ENCODE measurements around the gene CPEB2. TPM values are rescaled to one million over a fixed set of nuclear protein-coding genes. Genes with fewer than 3 reads are reported as not detected.
A peak's percentile ranks its signal among the peaks of the same experiment; 100 is the strongest.

CPEB2 gene
- total RNA-seq, 1 experiment from 2014 or later, result 3.4 TPM

DNA sequence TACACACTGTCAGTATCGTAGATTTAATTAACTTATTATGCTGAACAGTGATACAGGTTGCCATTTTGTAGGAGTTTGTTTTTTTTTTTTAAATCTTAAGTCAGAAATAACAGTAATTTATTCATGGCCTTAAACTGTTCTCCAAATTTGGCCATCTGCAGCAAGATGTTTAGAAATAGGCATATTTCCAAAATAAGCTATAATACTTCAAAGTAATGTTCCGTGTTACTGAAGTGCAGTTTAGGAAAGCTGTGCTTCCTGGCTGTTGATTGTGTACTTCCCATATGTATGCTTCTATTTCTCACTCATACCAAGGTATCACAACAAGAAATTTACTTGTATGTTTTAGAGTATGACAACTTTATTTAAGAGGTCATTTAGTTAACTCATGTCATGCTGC, 28.9 kb downstream of the CPEB2 start:
- no peak for DNase-seq
- Histone ChIP-seq H3K9me3 (no peaks in the 10 kb centered on the region), H3K36me3 (no peaks in the 10 kb centered on the region; the same call in 1 of the 2 replicates), H3K27me3 (no peaks in the 10 kb centered on the region), H3K4me3 (no peak overlapping the region)

- no peaks in the 10 kb centered on the region for H3K27me3 ChIP-seq
- no peak for DNase-seq
- H3K36me3 ChIP-seq, result no peaks in the 10 kb centered on the region; the same call in 1 of the 2 replicates
- no peak overlapping the region for H3K4me3 ChIP-seq
- no peaks in the 10 kb centered on the region for H3K9me3 ChIP-seq
Observed at GRCh38 chr4:15031993-15032675, 29.9 kb downstream of the CPEB2 start.

GRCh38 chr4:15034071-15034764, 31.9 kb downstream of the CPEB2 start:
- Histone ChIP-seq H3K4me3 (no peak overlapping the region), H3K36me3 (no peaks in the 10 kb centered on the region; the same call in 1 of the 2 replicates), H3K9me3 (no peaks in the 10 kb centered on the region), H3K27me3 (no peaks in the 10 kb centered on the region)
- peak; percentile 22 for DNase-seq

DNA sequence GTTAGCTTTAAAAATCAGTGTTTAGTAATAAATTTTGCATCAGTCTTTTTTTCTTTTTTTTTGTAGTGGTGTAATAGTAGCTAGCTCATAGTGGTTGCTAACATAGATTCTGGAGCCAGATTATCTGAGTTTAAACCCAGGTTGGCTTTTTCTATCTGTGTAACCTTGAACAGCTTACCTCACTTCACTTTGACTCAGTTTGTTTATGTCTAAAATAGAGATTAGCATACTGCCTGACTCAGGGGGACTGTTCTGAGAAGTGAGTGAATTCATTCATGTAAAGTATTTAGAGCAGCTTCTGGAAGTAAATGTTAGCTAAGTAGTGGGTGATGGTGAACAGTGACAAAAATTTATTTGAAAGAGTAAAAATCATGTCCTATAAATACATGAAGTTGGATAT, 32.9 kb downstream of the CPEB2 start:
- Histone ChIP-seq H3K27me3 (no peaks in the 10 kb centered on the region), H3K36me3 (no peaks in the 10 kb centered on the region; the same call in 1 of the 2 replicates), H3K9me3 (no peaks in the 10 kb centered on the region), H3K4me3 (no peak overlapping the region)
- no peak for DNase-seq

- DNase-seq, result no peak
Observed at GRCh38 chr4:15037923-15038541, 35.8 kb downstream of the CPEB2 start.

GRCh38 chr4:15040916-15041463, 38.7 kb downstream of the CPEB2 start:
- Histone ChIP-seq H3K4me3 (no peak overlapping the region), H3K27me3 (no peaks in the 10 kb centered on the region), H3K9me3 (no peaks in the 10 kb centered on the region), H3K36me3 (no peaks in the 10 kb centered on the region)
- no peak for DNase-seq

More at GRCh38 chr4:15037923-15038541, 35.8 kb downstream of the CPEB2 start:
- no peaks in the 10 kb centered on the region for H3K9me3 ChIP-seq
- no peak overlapping the region for H3K4me3 ChIP-seq
- no peaks in the 10 kb centered on the region; the same call in 1 of the 2 replicates for H3K36me3 ChIP-seq
- H3K27me3 ChIP-seq, result no peaks in the 10 kb centered on the region

DNA sequence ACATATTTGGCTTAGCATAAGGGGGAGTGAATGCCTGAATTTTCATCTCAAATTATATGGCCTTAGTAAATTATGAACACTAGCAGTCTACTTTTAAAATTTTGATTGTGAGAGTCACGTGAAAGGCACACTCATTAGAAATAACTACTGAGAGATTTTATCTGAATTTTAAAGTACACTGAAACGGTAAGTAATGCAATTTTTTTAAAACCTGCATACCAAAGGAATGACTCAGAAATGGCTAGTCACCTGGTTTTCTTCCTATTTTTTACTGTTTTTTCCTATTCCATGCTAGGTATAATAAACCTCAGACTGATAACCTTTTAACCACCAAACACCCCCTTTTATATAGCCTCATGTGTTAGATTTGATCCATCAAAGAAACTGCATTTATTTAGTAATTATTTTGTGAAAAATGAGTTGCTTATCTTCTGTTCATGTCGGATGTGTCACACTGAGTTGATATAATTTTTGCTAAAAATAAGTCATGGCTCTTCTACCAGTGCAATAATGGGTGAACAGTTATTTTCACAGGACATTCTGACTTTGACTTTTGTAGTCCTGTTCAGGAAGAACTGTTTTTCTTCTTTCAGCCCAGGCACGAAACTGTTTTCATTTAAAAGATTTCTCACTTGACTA, 40.4 kb downstream of the CPEB2 start:
- Histone ChIP-seq H3K9me3 (no peaks in the 10 kb centered on the region), H3K36me3 (no peaks in the 10 kb centered on the region), H3K4me3 (no peak overlapping the region), H3K27me3 (no peaks in the 10 kb centered on the region)
- DNase-seq, result no peak

DNA sequence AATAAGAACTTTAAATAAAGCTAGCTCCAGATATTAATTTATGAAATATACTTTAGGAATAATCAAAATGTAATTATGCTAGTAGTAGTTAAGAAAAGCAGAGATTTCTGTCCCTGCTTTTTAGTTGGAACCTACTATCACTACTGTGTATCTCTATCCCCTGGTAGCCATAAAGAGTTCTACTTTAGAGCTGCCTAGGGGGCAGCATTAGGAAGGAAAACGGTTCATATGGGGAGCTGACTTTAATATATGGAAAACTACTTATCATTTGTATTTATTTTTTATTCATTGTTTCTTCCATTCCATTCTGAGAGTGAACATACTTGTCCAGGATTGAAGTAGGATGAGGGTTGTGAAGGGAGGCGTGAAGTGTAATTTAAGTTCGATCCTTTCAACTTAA, 40.9 kb downstream of the CPEB2 start:
- H3K27me3 ChIP-seq, result no peaks in the 10 kb centered on the region
- H3K9me3 ChIP-seq, result no peaks in the 10 kb centered on the region
- H3K36me3 ChIP-seq, result no peaks in the 10 kb centered on the region
- no peak for DNase-seq
- H3K4me3 ChIP-seq, result no peak overlapping the region

DNA sequence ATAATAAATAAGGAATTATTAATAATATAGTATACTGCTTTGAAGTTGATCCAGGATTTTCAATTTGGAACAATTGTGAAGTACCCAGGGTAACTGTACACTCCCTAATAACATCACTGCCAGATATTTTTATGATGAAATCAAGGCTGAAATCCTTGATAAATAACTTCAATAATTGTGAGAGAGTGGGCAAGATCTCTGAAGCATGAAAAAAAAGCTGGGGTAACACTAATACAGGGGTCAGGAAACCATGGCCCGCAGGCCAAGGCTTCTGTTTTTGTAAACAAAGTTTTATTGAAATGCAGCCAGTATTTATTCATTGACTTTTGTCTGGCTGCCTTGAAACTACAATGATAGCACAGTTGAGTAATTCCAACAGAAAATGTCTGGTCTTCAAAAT, 41.6 kb downstream of the CPEB2 start:
- Histone ChIP-seq H3K9me3 (no peaks in the 10 kb centered on the region), H3K36me3 (no peaks in the 10 kb centered on the region)

DNA sequence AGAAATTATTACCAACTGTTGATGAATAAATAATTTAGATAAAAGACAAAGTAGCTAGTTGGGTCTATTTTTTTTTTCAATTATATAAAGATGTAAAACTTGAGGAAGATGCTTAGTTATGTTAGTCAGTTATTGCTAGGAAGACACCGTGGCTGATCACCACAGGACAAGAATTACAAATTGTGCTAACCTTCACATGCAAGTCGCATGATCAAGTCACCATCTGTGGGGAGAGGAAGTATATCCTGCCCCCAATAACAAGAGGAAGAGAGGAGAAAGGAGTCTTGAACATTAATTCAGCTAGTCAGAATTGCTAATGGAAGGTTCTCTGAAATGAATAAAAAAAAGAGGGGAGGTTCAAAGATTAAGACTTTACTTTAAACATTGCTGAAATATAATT, 52.3 kb downstream of the CPEB2 start:
- Histone ChIP-seq H3K27me3 (no peaks in the 10 kb centered on the region), H3K4me3 (no peak overlapping the region), H3K36me3 (no peaks in the 10 kb centered on the region)

More for the DNA sequence above, 41.6 kb downstream of the CPEB2 start:
- no peak for DNase-seq
- H3K27me3 ChIP-seq, result no peaks in the 10 kb centered on the region
- no peak overlapping the region for H3K4me3 ChIP-seq

DNA sequence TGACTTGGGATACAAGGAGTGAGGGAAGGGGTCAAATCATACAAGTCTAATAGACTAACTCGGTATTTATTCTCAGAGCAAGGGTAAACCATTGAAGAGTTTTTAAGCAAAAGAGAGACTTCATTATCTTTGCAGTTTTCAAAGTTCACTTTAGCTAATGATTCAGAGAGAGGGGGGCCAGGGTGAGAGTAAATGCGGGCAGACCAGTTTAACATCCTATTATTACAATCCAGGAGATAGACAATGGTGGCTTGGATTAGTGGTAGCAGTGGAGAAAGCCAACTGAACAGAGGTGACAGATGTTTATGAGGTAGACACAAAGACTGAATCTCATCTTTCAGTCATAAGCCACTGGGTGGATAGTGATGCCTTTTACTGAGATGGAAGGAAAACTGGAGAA, 57.9 kb downstream of the CPEB2 start:
- H3K27me3 ChIP-seq, result no peaks in the 10 kb centered on the region
- no peaks in the 10 kb centered on the region for H3K9me3 ChIP-seq
- H3K36me3 ChIP-seq, result no peaks in the 10 kb centered on the region
- DNase-seq, result no peak
- H3K4me3 ChIP-seq, result no peak overlapping the region

More for the DNA sequence above, 52.3 kb downstream of the CPEB2 start:
- no peaks in the 10 kb centered on the region for H3K9me3 ChIP-seq
- DNase-seq, result no peak

GRCh38 chr4:15063341-15063740, 61.1 kb downstream of the CPEB2 start:
- no peak for DNase-seq
- H3K9me3 ChIP-seq, result no peaks in the 10 kb centered on the region
- H3K4me3 ChIP-seq, result no peak overlapping the region
- no peaks in the 10 kb centered on the region for H3K27me3 ChIP-seq
- H3K36me3 ChIP-seq, result no peaks in the 10 kb centered on the region

DNA sequence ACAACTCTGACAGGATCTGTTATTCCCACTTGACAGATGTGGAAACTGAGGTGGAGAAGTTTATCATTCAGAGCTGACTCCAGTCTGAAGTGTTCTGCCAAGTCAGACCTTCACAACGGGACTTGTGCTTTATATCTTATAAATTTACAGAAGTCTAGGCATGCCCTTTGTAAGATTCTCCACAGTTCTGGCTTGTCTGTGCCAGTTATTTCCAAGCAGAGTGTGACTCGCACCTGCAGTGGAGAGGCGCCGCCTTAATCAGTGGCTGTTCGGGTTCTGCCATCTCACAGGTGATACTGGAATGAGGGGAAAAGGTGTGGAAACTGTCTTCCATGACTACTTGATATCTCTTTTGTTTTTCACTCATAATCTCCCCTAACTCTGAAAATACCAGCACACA, 63.2 kb downstream of the CPEB2 start:
- H3K4me3 ChIP-seq, result no peak overlapping the region
- no peaks in the 10 kb centered on the region for H3K9me3 ChIP-seq
- no peak for DNase-seq
- no peaks in the 10 kb centered on the region for H3K27me3 ChIP-seq
- H3K36me3 ChIP-seq, result no peaks in the 10 kb centered on the region

DNA sequence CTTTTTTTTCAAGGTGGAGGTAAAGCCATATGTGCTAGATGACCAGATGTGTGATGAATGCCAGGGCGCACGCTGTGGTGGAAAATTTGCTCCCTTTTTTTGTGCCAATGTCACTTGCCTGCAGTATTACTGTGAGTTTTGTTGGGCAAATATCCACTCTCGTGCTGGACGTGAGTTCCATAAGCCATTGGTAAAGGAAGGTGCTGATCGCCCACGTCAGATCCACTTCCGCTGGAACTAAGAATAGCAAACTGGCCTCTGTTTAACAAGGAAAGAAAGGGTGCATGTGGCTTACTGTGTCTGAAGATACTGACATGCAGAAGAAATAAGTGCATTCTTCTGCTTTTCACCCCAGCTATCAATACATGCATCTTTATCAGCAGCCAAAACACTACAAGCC, 63.9 kb downstream of the CPEB2 start:
- H3K27me3 ChIP-seq, result no peaks in the 10 kb centered on the region
- no peaks in the 10 kb centered on the region for H3K9me3 ChIP-seq
- DNase-seq, result no peak
- H3K4me3 ChIP-seq, result no peak overlapping the region
- no peaks in the 10 kb centered on the region for H3K36me3 ChIP-seq

- no peaks in the 10 kb centered on the region for H3K36me3 ChIP-seq
- H3K27me3 ChIP-seq, result no peaks in the 10 kb centered on the region
- no peak overlapping the region for H3K4me3 ChIP-seq
- H3K9me3 ChIP-seq, result no peaks in the 10 kb centered on the region
- DNase-seq, result no peak
Observed at GRCh38 chr4:15068298-15068697, 66.0 kb downstream of the CPEB2 start.

DNA sequence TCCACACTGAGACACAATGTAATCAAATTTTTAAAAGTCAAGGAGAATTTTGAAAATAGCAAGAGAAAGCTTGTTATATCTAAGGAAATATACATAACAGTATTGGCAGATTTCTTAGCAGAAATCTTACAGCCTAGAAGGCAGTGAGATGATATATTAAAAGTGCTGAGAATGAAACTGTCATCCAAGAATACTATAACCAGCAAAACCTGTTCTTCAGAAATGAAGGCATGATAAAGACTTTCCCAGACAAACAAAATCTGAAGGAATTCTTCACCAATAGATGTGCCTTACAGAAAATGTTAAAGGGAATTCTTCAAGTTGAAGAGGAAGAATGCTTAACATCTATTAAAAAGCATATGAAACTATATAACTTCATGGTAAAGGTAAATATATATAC, 73.6 kb downstream of the CPEB2 start:
- no peaks in the 10 kb centered on the region for H3K9me3 ChIP-seq
- no peaks in the 10 kb centered on the region for H3K27me3 ChIP-seq
- no peaks in the 10 kb centered on the region for H3K36me3 ChIP-seq
- H3K4me3 ChIP-seq, result no peak overlapping the region
- DNase-seq, result no peak

GRCh38 chr4:15077969-15078368, 75.7 kb downstream of the CPEB2 start:
- no peak for DNase-seq
- H3K36me3 ChIP-seq, result no peaks in the 10 kb centered on the region
- no peaks in the 10 kb centered on the region for H3K9me3 ChIP-seq
- no peaks in the 10 kb centered on the region for H3K27me3 ChIP-seq
- no peak overlapping the region for H3K4me3 ChIP-seq
